HL-60 (cell line): ENCODE results near the gene ITIH4.
A peak's percentile ranks its signal among the peaks of the same experiment; 100 is the strongest.

ENCODE experiments used
- DNase-seq, 2 experiments: peaks; one replicate each; pipeline ENCODE4 v3.0.0-alpha.2; 2010 to 2020; ENCODE audit warnings: low read depth in 1 of 2, low spot score in 1 of 2
- H3K27ac ChIP-seq: fragments of 250-450 bp; sonication (Bioruptor Pico); replicated peaks from 2 replicates; pipeline ENCODE4 v1.5.1; 2020; ENCODE audit warnings: mild to moderate bottlenecking, moderate library complexity
- H3K27me3 ChIP-seq: fragments of 250-450 bp; sonication (Bioruptor Pico); 2 replicates; pipeline ENCODE4 v1.5.1; 2021; ENCODE audit warnings: mild to moderate bottlenecking, moderate library complexity; ENCODE audit not compliant: insufficient read depth, poor library complexity, severe bottlenecking
- H3K4me3 ChIP-seq: replicated peaks from 2 replicates; pipeline ENCODE4 v1.5.1; 2011; ENCODE audit warnings: mild to moderate bottlenecking, control low read depth, low read length; ENCODE audit not compliant: insufficient read depth
- GABPA ChIP-seq: IDR thresholded peaks from 2 replicates; pipeline ENCODE4 v1.6.1; 2012; ENCODE audit warnings: low read depth
- POLR2AphosphoS5 ChIP-seq: IDR thresholded peaks from 2 replicates; pipeline ENCODE4 v1.6.1; 2012; ENCODE audit warnings: low read depth
- SPI1 ChIP-seq: IDR thresholded peaks from 2 replicates; pipeline ENCODE4 v1.6.1; 2012; ENCODE audit warnings: low read depth, mild to moderate bottlenecking, borderline replicate concordance
- TF ChIP-seq, protein P1 (sequence below): IDR thresholded peaks from one replicate; pipeline ENCODE4 v1.5.1; 2011; ENCODE audit warnings: low read length, control low read depth, inconsistent platforms; ENCODE audit not compliant: insufficient read depth
- TF ChIP-seq, protein P2 (sequence below): IDR thresholded peaks from 2 replicates; pipeline ENCODE4 v1.6.1; 2012; ENCODE audit warnings: low read depth; ENCODE audit not compliant: insufficient replicate concordance

Gene ITIH4

DNA sequence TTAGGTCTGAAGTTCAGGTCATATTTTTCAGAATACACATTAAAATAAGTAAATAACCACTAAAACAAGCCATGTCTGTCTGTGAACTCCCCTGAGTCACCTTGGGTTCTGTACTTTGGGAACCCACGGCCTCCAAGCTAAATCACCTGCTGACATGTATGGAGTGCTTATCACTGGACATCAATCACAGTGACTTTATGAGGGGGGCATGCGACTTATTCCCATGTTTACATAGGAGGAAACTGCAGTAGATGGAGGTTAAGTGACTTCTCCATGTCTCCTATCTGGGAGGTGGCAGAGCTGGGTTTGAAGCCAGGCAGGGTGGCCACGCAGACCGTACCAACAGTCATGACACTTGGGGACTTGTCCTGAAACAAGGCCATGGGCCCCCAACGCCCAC lies 8.1 kb downstream of the ITIH4 start:
- Histone ChIP-seq H3K27me3 (no peaks in the 10 kb centered on the region), H3K27ac (no peak overlapping the region), H3K4me3 (no peak overlapping the region)
- no peak for DNase-seq
- TF ChIP-seq GABPA = no peak
- TF ChIP-seq POLR2AphosphoS5 = no peak
- TF ChIP-seq, protein P1, sequence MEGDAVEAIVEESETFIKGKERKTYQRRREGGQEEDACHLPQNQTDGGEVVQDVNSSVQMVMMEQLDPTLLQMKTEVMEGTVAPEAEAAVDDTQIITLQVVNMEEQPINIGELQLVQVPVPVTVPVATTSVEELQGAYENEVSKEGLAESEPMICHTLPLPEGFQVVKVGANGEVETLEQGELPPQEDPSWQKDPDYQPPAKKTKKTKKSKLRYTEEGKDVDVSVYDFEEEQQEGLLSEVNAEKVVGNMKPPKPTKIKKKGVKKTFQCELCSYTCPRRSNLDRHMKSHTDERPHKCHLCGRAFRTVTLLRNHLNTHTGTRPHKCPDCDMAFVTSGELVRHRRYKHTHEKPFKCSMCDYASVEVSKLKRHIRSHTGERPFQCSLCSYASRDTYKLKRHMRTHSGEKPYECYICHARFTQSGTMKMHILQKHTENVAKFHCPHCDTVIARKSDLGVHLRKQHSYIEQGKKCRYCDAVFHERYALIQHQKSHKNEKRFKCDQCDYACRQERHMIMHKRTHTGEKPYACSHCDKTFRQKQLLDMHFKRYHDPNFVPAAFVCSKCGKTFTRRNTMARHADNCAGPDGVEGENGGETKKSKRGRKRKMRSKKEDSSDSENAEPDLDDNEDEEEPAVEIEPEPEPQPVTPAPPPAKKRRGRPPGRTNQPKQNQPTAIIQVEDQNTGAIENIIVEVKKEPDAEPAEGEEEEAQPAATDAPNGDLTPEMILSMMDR = no peak
- TF ChIP-seq, protein P2, sequence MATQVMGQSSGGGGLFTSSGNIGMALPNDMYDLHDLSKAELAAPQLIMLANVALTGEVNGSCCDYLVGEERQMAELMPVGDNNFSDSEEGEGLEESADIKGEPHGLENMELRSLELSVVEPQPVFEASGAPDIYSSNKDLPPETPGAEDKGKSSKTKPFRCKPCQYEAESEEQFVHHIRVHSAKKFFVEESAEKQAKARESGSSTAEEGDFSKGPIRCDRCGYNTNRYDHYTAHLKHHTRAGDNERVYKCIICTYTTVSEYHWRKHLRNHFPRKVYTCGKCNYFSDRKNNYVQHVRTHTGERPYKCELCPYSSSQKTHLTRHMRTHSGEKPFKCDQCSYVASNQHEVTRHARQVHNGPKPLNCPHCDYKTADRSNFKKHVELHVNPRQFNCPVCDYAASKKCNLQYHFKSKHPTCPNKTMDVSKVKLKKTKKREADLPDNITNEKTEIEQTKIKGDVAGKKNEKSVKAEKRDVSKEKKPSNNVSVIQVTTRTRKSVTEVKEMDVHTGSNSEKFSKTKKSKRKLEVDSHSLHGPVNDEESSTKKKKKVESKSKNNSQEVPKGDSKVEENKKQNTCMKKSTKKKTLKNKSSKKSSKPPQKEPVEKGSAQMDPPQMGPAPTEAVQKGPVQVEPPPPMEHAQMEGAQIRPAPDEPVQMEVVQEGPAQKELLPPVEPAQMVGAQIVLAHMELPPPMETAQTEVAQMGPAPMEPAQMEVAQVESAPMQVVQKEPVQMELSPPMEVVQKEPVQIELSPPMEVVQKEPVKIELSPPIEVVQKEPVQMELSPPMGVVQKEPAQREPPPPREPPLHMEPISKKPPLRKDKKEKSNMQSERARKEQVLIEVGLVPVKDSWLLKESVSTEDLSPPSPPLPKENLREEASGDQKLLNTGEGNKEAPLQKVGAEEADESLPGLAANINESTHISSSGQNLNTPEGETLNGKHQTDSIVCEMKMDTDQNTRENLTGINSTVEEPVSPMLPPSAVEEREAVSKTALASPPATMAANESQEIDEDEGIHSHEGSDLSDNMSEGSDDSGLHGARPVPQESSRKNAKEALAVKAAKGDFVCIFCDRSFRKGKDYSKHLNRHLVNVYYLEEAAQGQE = no peak
- TF ChIP-seq SPI1 = no peak

DNA sequence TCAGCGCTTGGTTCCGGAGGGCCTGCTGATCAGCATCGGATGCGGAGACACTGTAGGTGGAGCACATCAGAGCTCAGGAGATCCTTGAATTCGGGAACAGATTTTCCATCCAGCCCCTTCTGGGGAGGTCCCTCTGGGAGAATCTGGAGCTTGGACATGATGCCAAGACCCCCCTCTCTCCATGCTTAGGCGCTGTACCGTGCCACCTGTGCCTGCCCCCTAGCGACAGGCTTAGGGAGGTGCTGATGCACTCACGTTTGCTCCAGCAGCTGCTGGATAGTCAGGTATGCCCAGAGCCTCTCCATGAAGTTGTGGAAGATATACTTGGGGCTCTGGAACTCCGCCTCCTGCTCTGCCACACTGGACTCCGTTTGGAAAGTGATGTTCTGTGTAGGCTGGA lies 9.7 kb downstream of the ITIH4 start:
- Histone ChIP-seq H3K27me3 (no peaks in the 10 kb centered on the region), H3K4me3 (no peak overlapping the region), H3K27ac (no peak overlapping the region)
- peak in 1 of 2 experiments; percentile 32 for DNase-seq
- TF ChIP-seq, protein P1 = peak; percentile 58
- TF ChIP-seq SPI1 (no peak), GABPA (no peak), POLR2AphosphoS5 (no peak)
- TF ChIP-seq, protein P2 = no peak

DNA sequence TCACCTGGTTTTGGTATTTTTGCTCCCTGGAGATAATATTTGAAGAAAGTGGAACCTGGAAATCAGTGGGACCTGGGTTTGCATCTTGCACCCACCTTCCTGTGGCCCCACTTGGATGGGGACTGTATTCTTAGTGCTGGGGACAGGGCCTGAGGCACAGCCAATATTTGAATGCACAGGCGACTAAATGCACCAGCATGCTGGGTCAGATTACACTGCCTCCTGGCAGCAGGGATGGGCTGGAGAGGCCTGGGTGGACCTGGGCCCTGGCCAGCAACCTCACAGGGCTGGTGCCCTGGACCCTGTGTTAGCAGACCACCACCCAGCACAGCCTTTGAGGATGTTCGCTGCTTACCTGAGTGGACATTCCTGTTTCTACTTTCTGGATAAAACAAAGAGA lies 10.5 kb downstream of the ITIH4 start:
- no peaks in the 10 kb centered on the region for H3K27me3 ChIP-seq
- TF ChIP-seq POLR2AphosphoS5 (no peak), SPI1 (no peak), GABPA (no peak)
- TF ChIP-seq, protein P2 = no peak
- TF ChIP-seq, protein P1 = no peak
- H3K4me3 ChIP-seq = no peak overlapping the region
- H3K27ac ChIP-seq = no peak overlapping the region
- DNase-seq = no peak
